Testis (tissue), 3 donors: ENCODE data around the gene HDAC2. TPM values are rescaled to one million over a fixed set of nuclear protein-coding genes. Genes with fewer than 3 reads are reported as not detected.

Experiments used
- DNase-seq: peaks from one replicate; pipeline ENCODE4 v3.0.0-alpha.2; 2019
- H3K27ac ChIP-seq, 2 donors: fragments of 200-600 bp; sonication (generic); one replicate each; pipeline ENCODE4 v1.5.1; 2019
- H3K27me3 ChIP-seq: fragments of 200-600 bp; sonication (generic); one replicate; pipeline ENCODE4 v1.5.1; 2019
- H3K36me3 ChIP-seq: fragments of 200-600 bp; sonication (generic); one replicate; pipeline ENCODE4 v1.5.1; 2017; ENCODE audit warnings: low read depth; ENCODE audit errors: missing control alignments
- H3K4me1 ChIP-seq: fragments of 200-600 bp; sonication (generic); one replicate; pipeline ENCODE4 v1.5.1; 2019
- H3K4me3 ChIP-seq, 2 donors: fragments of 200-600 bp; sonication (generic); one replicate each; pipeline ENCODE4 v1.5.1; 2017 to 2019
- H3K9me3 ChIP-seq: fragments of 200-600 bp; sonication (generic); one replicate; pipeline ENCODE4 v1.5.1; 2017
- CTCF ChIP-seq, 3 experiments: fragments of 450-650 bp in 2 of 3; fragments of 200-600 bp in 1 of 3; sonication (generic) in 1 of 3; IDR thresholded peaks; one replicate each; pipeline ENCODE4 v1.5.1; 2016 to 2019; ENCODE audit warnings: antibody characterized with exemption in 3 of 3, mild to moderate bottlenecking in 2 of 3, moderate library complexity in 1 of 3
- POLR2A ChIP-seq: fragments of 450-650 bp; IDR thresholded peaks from one replicate; pipeline ENCODE4 v1.6.1; 2017; ENCODE audit warnings: antibody characterized with exemption, mild to moderate bottlenecking, moderate library complexity
- WGBS, 2 donors: methylation state at CpG; one replicate each; pipeline ENCODE4 v1.1.5; 2018; 5-methylcytosine and 5-hydroxymethylcytosine counted together
- intact Hi-C: fragments of 100-400 bp; cut with DNase I; formaldehyde crosslinking; loops from one replicate; pipeline ENCODE4 v1.15.1; 2023; ENCODE audit warnings: low total_unique reads
- polyA plus RNA-seq: library from polyadenylated mRNA; stranded (reverse); fragments of 350-450 nt; fragmentation: Illumina TruSeq; extraction: RNeasy Lipid Tissue Mini Kit (QIAGEN cat#74804); gene quantifications from one replicate; pipeline ENCODE4 v1.2.3, GENCODE V29; 2014; ENCODE audit warnings: low read depth, low replicate concordance; ENCODE audit not compliant: insufficient read depth
- total RNA-seq, 2 donors: library from RNA; depleted of rRNA; stranded (reverse); fragments of >200 nt; gene quantifications; one replicate each; pipeline ENCODE4 v1.2.3, GENCODE V29; 2016

The HDAC2 gene
- total and polyA plus RNA-seq, 3 donors from 2014 or later = 99.3 to 146 (median 119) TPM

- no peaks in the 10 kb centered on the region for H3K27me3 ChIP-seq
- no peak overlapping the region for H3K4me3 ChIP-seq
- no peak for DNase-seq
- no peaks in the 10 kb centered on the region for H3K36me3 ChIP-seq
- intact Hi-C loops = no loop called here
- TF ChIP-seq CTCF (IDR thresholded peaks at IDR 0.05) = no peak
- TF ChIP-seq POLR2A = no peak
- 75 to 79% methylated on average over 2 of the region's 2 CpGs for WGBS, 2 donors
- H3K9me3 ChIP-seq = no peaks in the 10 kb centered on the region
- no peak overlapping the region for H3K27ac ChIP-seq
- no peaks in the 10 kb centered on the region for H3K4me1 ChIP-seq
Measured at GRCh38 chr6:114009192-114009591, 38.2 kb upstream of the HDAC2 start.

GRCh38 chr6:114008331-114008730 is 37.4 kb upstream of the HDAC2 start:
- Histone ChIP-seq H3K27ac (no peak overlapping the region), H3K36me3 (no peaks in the 10 kb centered on the region), H3K27me3 (no peaks in the 10 kb centered on the region), H3K4me1 (no peaks in the 10 kb centered on the region), H3K4me3 (no peak overlapping the region), H3K9me3 (no peaks in the 10 kb centered on the region)
- WGBS, 2 donors = 74 to 80% methylated on average over 4 of the region's 4 CpGs
- intact Hi-C loops = no loop called here
- TF ChIP-seq CTCF (IDR thresholded peaks at IDR 0.05) = no peak
- TF ChIP-seq POLR2A = no peak
- no peak for DNase-seq

- Histone ChIP-seq H3K4me1 (no peaks in the 10 kb centered on the region), H3K9me3 (no peaks in the 10 kb centered on the region), H3K27me3 (no peaks in the 10 kb centered on the region), H3K4me3 (no peak overlapping the region), H3K36me3 (no peaks in the 10 kb centered on the region), H3K27ac (no peak overlapping the region)
- 94 to 97% methylated on average over 2 of the region's 2 CpGs for WGBS, 2 donors
- TF ChIP-seq CTCF (IDR thresholded peaks at IDR 0.05) (no peak), POLR2A (no peak)
- intact Hi-C loops = no loop called here
- no peak for DNase-seq
Measured at GRCh38 chr6:114007516-114007915, 36.6 kb upstream of the HDAC2 start.

GRCh38 chr6:114001354-114001753 is 30.4 kb upstream of the HDAC2 start:
- no peaks in the 10 kb centered on the region for H3K9me3 ChIP-seq
- DNase-seq = no peak
- no peak overlapping the region for H3K4me3 ChIP-seq
- H3K27me3 ChIP-seq = no peaks in the 10 kb centered on the region
- intact Hi-C loops = no loop called here
- H3K36me3 ChIP-seq = no peaks in the 10 kb centered on the region
- TF ChIP-seq CTCF (IDR thresholded peaks at IDR 0.05) (no peak), POLR2A (no peak)
- no peak overlapping the region for H3K27ac ChIP-seq
- H3K4me1 ChIP-seq = peaks cover 4% of the 10 kb centered on the region

- H3K36me3 ChIP-seq = no peaks in the 10 kb centered on the region
- 78 to 85% methylated on average over 2 of the region's 2 CpGs for WGBS, 2 donors
- TF ChIP-seq POLR2A = no peak
- H3K9me3 ChIP-seq = no peaks in the 10 kb centered on the region
- intact Hi-C loops = no loop called here
- no peak for DNase-seq
- no peaks in the 10 kb centered on the region for H3K27me3 ChIP-seq
- H3K4me1 ChIP-seq = peaks cover 6% of the 10 kb centered on the region
- no peak overlapping the region for H3K4me3 ChIP-seq
- H3K27ac ChIP-seq = no peak overlapping the region
Measured at GRCh38 chr6:114000069-114000468, 29.1 kb upstream of the HDAC2 start.
